ENCODE measurements around the gene PTPRC. TPM values are rescaled to one million over a fixed set of nuclear protein-coding genes. Genes with fewer than 3 reads are reported as not detected.
"Not testable (repeated sequence)": the region's sequence is repeated elsewhere in the genome, so short reads cannot be mapped to it uniquely, and the experiment has no call there.

The PTPRC gene
- total RNA-seq, 2 experiments from 2014 or later, result 475 to 499 TPM

DNA sequence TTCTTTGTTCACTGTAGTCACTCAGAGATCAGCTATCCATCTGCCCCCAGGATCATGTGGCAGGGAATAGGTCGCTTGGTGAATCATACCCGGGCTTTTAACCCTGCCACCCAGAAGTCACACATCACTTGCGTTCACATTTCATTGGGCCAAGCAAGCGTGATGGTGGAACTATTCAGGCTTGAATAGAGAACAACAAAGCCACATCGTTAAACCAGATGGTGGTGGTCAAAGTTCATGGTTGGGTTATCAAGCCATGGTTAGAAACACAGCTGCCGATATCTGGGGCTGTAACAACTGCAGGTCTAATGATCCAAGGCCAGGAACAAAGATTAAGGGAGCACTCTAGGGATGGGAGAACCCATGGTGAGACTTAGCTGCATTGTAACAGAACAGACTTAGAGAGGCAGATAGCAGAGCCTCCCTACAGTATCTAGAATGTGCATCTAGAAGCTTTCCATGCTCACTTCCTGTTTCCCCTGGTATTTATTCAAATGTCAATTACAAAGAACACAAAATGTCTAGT lies 40.0 kb upstream of the PTPRC start:
- ATAC-seq (peak; percentile 64), DNase-seq (peak; percentile 58)
- ChIA-PET POLR2A (interaction anchor here (0.7 to 1.6 kb wide), 5 partner anchors 9 to 67 kb away, joined by 3 to 5 read pairs (median 4); no protein-coding TSS in a partner anchor), CTCF (interaction anchor here (1.3 to 1.7 kb wide), 3 partner anchors 10 to 16 kb away, joined by 3 to 4 read pairs (median 4); no protein-coding TSS in a partner anchor)
- Mint-ChIP-seq H3K4me3 (peak overlapping the region; percentile 14), H3K9me3 (peaks cover 23% of the 10 kb centered on the region), H3K27ac (peak overlapping the region; percentile 90), H3K36me3 (ENCODE audit: low read depth) (peaks cover 55% of the 10 kb centered on the region), H3K4me1 (ENCODE audit: low read depth) (peaks cover 82% of the 10 kb centered on the region), H3K27me3 (no peaks in the 10 kb centered on the region)
- intact Hi-C loops (cut with micrococcal nuclease), result loop anchor here (5.0 kb wide), 1 partner anchor 42 kb away; no protein-coding TSS in a partner anchor
- TF ChIP-seq, protein P1, sequence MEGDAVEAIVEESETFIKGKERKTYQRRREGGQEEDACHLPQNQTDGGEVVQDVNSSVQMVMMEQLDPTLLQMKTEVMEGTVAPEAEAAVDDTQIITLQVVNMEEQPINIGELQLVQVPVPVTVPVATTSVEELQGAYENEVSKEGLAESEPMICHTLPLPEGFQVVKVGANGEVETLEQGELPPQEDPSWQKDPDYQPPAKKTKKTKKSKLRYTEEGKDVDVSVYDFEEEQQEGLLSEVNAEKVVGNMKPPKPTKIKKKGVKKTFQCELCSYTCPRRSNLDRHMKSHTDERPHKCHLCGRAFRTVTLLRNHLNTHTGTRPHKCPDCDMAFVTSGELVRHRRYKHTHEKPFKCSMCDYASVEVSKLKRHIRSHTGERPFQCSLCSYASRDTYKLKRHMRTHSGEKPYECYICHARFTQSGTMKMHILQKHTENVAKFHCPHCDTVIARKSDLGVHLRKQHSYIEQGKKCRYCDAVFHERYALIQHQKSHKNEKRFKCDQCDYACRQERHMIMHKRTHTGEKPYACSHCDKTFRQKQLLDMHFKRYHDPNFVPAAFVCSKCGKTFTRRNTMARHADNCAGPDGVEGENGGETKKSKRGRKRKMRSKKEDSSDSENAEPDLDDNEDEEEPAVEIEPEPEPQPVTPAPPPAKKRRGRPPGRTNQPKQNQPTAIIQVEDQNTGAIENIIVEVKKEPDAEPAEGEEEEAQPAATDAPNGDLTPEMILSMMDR (IDR thresholded peaks at IDR 0.05), result no peak

DNA sequence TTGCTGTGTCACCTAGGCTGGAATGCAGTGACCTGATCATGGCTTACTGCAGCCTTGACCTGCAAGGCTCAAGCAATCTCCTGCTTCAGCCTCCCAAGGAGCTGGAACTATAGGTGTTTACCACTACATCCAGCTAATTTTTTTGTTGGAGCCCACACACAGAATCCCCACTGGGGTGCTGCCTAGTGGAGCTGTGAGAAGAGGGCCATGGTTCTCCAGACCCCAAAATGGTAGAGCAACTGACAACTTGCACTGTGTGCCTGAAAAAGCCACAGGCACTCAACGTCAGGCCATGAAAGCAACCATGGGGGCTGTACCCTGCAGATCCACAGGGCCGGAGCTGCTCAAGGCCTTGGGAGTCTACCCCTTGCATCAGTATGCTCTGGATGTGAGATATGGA lies 39.1 kb upstream of the PTPRC start:
- H3K4me3 Mint-ChIP-seq, result no peak overlapping the region
- TF ChIP-seq, protein P1 (IDR thresholded peaks at IDR 0.05), result no peak
- peaks cover 51% of the 10 kb centered on the region for H3K36me3 Mint-ChIP-seq (ENCODE audit: low read depth)
- intact Hi-C loops (cut with micrococcal nuclease), result loop anchor here (5.0 kb wide), 2 partner anchors 38 to 42 kb away; partner anchors contain the start of gene PTPRC
- peak overlapping the region; percentile 90 for H3K27ac Mint-ChIP-seq
- CTCF ChIA-PET, result no interaction called here
- ATAC-seq (no peak), DNase-seq (no peak)
- H3K4me1 Mint-ChIP-seq (ENCODE audit: low read depth), result peaks cover 87% of the 10 kb centered on the region
- H3K27me3 Mint-ChIP-seq, result no peaks in the 10 kb centered on the region
- peaks cover 22% of the 10 kb centered on the region for H3K9me3 Mint-ChIP-seq
- POLR2A ChIA-PET, result interaction anchor here (1.4 kb wide), 1 partner anchor 11 kb away, joined by 5 read pairs; no protein-coding TSS in a partner anchor

DNA sequence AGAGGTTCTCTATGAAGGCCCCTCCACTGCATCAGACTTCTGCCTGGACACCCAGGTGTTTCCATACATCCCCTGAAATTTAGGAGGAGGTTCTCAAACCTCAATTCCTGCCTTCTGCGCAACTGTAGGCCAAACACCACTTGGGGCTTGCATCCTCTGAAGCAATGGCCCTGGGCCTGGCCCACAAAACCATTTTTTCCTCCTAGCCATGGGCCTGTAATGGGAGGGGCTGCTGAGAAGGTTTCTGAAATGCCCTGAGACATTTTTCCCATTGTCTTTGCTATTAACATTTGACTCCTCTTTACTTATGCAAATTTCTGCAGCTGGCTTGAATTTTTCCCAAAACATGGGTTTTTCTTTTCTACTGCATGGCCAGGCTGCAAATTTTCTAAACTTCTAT lies 37.9 kb upstream of the PTPRC start:
- no peaks in the 10 kb centered on the region for H3K27me3 Mint-ChIP-seq
- POLR2A ChIA-PET, result interaction anchor here (0.6 kb wide), 1 partner anchor 80 kb away, joined by 3 read pairs; no protein-coding TSS in a partner anchor
- peaks cover 86% of the 10 kb centered on the region for H3K4me1 Mint-ChIP-seq (ENCODE audit: low read depth)
- peaks cover 22% of the 10 kb centered on the region for H3K9me3 Mint-ChIP-seq
- H3K36me3 Mint-ChIP-seq (ENCODE audit: low read depth), result peaks cover 46% of the 10 kb centered on the region
- no peak overlapping the region for H3K4me3 Mint-ChIP-seq
- intact Hi-C loops (cut with micrococcal nuclease), result loop anchor here (5.0 kb wide), 1 partner anchor 36 kb away; the partner anchor contains the start of gene PTPRC
- no peak for DNase-seq
- TF ChIP-seq, protein P1 (IDR thresholded peaks at IDR 0.05), result no peak
- no peak for ATAC-seq
- H3K27ac Mint-ChIP-seq, result peak overlapping the region; percentile 88
- CTCF ChIA-PET, result no interaction called here

DNA sequence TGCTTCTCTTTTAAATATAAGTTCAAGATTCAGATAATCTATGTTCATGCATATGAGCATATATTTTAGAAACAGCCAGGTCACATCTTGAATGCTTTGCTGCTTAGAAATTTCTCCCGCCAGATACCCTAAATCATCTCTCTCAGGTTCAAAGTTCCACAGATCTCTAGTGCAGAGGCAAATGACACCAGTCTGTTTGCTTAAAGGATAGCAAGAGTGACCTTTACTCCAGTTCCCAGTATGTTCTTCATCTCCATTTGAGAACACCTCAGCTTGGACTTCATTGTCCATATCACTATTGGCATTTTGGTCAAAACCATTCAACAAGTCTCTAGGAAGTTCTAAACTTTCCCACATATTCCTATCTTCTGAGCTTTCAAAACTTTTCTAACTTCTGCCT lies 37.5 kb upstream of the PTPRC start:
- Mint-ChIP-seq H3K4me1 (ENCODE audit: low read depth) (peaks cover 86% of the 10 kb centered on the region), H3K36me3 (ENCODE audit: low read depth) (peaks cover 47% of the 10 kb centered on the region), H3K9me3 (peaks cover 21% of the 10 kb centered on the region), H3K27ac (peak overlapping the region; percentile 88)
- DNase-seq, CTCF ChIA-PET, ATAC-seq, H3K27me3 Mint-ChIP-seq, H3K4me3 Mint-ChIP-seq: not testable (repeated sequence)
- POLR2A ChIA-PET, result interaction anchor here (0.6 kb wide), 1 partner anchor 80 kb away, joined by 3 read pairs; no protein-coding TSS in a partner anchor
- intact Hi-C loops (cut with micrococcal nuclease), result loop anchor here (5.0 kb wide), 1 partner anchor 36 kb away; the partner anchor contains the start of gene PTPRC

DNA sequence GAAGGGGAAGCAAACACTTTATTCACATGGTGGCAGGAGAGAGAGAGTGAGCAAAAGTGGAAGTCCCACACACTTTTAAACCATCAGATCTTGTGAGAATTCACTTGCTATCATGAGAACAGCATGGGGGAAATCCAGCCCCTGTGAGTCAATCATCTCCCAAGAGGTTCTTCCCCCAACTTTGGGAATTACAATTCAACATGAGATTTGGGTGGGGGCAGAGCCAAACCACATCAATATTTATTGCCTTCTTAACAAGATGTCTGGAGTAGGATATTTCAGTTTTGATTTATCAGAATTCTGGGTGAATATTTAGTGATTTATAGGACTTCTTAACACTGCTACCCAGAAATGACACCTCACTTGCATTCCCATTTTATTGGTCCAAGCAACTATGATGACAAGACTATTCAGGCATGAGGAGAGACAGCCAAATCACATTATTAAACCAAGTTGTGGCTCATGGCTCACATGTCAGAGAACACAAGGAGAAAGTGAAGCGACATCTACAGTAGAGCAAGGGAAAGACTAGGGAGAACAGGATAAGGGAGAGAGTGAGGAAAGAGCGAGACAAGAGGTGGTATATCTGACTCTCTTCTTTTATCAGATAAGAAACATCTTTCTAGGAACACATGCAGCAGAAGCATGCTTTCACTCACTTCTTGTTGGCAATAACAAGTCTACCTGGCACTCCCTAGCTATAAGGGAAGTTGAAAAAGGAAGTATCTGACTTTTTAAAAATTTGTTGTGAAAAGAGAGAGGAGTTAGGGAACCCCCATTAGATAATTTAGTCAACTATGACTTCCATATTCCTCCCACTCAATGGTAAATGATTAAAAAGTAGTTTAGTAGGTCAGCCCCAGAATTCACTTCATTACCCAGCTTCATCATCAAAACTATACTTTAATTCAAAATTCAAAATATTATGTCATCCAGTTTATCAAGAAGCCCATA lies 36.6 kb upstream of the PTPRC start:
- peak overlapping the region; percentile 27 for H3K4me3 Mint-ChIP-seq

More for the DNA sequence above, 36.6 kb upstream of the PTPRC start:
- ATAC-seq (peak; percentile 54), DNase-seq (peak; percentile 55)
- H3K9me3 Mint-ChIP-seq, result peaks cover 19% of the 10 kb centered on the region
- H3K27me3 Mint-ChIP-seq, result no peaks in the 10 kb centered on the region
- TF ChIP-seq, protein P1 (IDR thresholded peaks at IDR 0.05), result no peak
- POLR2A ChIA-PET, result no interaction called here
- CTCF ChIA-PET, result interaction anchor here (1.1 kb wide), 1 partner anchor 48 kb away, joined by 3 read pairs; no protein-coding TSS in a partner anchor
- peak overlapping the region; percentile 88 for H3K27ac Mint-ChIP-seq
- intact Hi-C loops (cut with micrococcal nuclease), result loop anchor here (5.0 kb wide), 1 partner anchor 35 kb away; the partner anchor contains the start of gene PTPRC
- peaks cover 44% of the 10 kb centered on the region for H3K36me3 Mint-ChIP-seq (ENCODE audit: low read depth)
- H3K4me1 Mint-ChIP-seq (ENCODE audit: low read depth), result peaks cover 85% of the 10 kb centered on the region

Measured in activated CD8-positive, alpha-beta T cell treated with anti-CD3 and anti-CD28 coated beads for 36 hours (primary cell).